K562 (cell line): Measurements from ENCODE around the gene EXOSC1. TPM values are rescaled to one million over a fixed set of nuclear protein-coding genes. Genes with fewer than 3 reads are reported as not detected.

Experiments
- ATAC-seq: fragments of 200-7000 bp; cut with Tn5 transposase; 3 replicates; pipeline ENCODE4 v1.9.1; 2020; ENCODE audit warnings: moderate library complexity
- BruUV-seq: library from RNA; stranded (reverse); fragments of 400-500 nt; replicated peaks from 2 replicates; lab custom pipeline; 2021; lab: Mats Ljungman, UMichigan
- CTCF ChIA-PET: fragments of 300-600 bp; formaldehyde crosslinking; extraction: SDS; loops from one replicate; lab custom pipeline; 2021; ENCODE audit warnings: low intra/inter-chr PET ratio; lab: Yijun Ruan, JAX
- POLR2A ChIA-PET: fragments of 300-600, 350-650 bp; sonication (Branson Sonifier 250); formaldehyde crosslinking; extraction: SDS; loops from one replicate; lab custom pipeline; 2021; ENCODE audit warnings: antibody characterized with exemption, inconsistent platforms; lab: Yijun Ruan, JAX
- DNase-seq, 4 experiments: peaks; one replicate each; pipeline versions ENCODE4 v3.0.0 to v3.0.0-alpha.2; 2011 to 2018; ENCODE audit warnings: low spot score in 3 of 4, mixed read lengths in 3 of 4; ENCODE audit errors: extremely low read depth in 1 of 4
- FAIRE-seq: peaks from 2 replicates; lab custom pipeline; 2011; peaks lifted over from hg19 to GRCh38; lab: Jason Lieb, UNC
- H2AFZ ChIP-seq: 2 replicates; pipeline ENCODE4 v1.6.0; 2011; ENCODE audit warnings: low read depth, low read length, control low read depth, inconsistent platforms
- H3K27ac ChIP-seq: fragments of 200-600 bp; 3 replicates; pipeline ENCODE4 v1.8.0; 2011; ENCODE audit warnings: low read depth, mild to moderate bottlenecking, control low read depth, inconsistent platforms, low read length, moderate library complexity, mixed read lengths; ENCODE audit errors: extremely low read depth
- H3K27me3 ChIP-seq, 2 experiments: fragments of 300-600 bp in 1 of 2; 2 replicates in 1 of 2; 3 replicates in 1 of 2; pipeline versions ENCODE4 v1.6.0 to v1.8.0; 2011; ENCODE audit warnings: inconsistent platforms in 2 of 2, low read length in 2 of 2, mild to moderate bottlenecking in 1 of 2, mixed read lengths in 1 of 2, moderate library complexity in 1 of 2; ENCODE audit not compliant: control insufficient read depth in 2 of 2, insufficient read depth in 2 of 2
- H3K36me3 ChIP-seq: fragments of 300-600 bp; 3 replicates; pipeline ENCODE4 v1.8.0; 2011; ENCODE audit warnings: mild to moderate bottlenecking, low read length, inconsistent platforms; ENCODE audit not compliant: control insufficient read depth, insufficient read depth
- H3K4me1 ChIP-seq, 2 experiments: fragments of 200-600 bp in 1 of 2; replicated peaks in 1 of 2; 2 replicates in 1 of 2; 3 replicates in 1 of 2; pipeline versions ENCODE4 v1.5.1 to v1.8.0; 2011; ENCODE audit warnings: inconsistent platforms in 2 of 2, low read length in 2 of 2, mild to moderate bottlenecking in 1 of 2, mixed read lengths in 1 of 2, moderate library complexity in 1 of 2; ENCODE audit not compliant: control insufficient read depth in 2 of 2, insufficient read depth in 2 of 2
- H3K4me2 ChIP-seq: 2 replicates; pipeline ENCODE4 v1.6.1; 2011; ENCODE audit warnings: low read length, control low read depth, inconsistent platforms, mixed read lengths; ENCODE audit not compliant: insufficient read depth
- H3K4me3 ChIP-seq: fragments of 200-600 bp; sonication (generic), shearing (Covaris generic); 2 replicates; pipeline ENCODE4 v1.5.1; 2016; ENCODE audit warnings: control low read depth, inconsistent platforms
- H3K79me2 ChIP-seq: fragments of 200-600 bp; 3 replicates; pipeline ENCODE4 v1.8.0; 2011; ENCODE audit warnings: low read length, inconsistent platforms; ENCODE audit not compliant: control insufficient read depth, insufficient read depth
- H3K9ac ChIP-seq, 2 experiments: 2 replicates each; pipeline versions ENCODE4 v1.6.0 to v1.6.1; 2011; ENCODE audit warnings: low read depth in 2 of 2, low read length in 2 of 2, control low read depth in 1 of 2, inconsistent platforms in 1 of 2, mild to moderate bottlenecking in 1 of 2, mixed read lengths in 1 of 2; ENCODE audit not compliant: insufficient read depth in 1 of 2
- H3K9me1 ChIP-seq: one replicate; pipeline ENCODE4 v1.6.0; 2011; ENCODE audit warnings: inconsistent platforms, mild to moderate bottlenecking, low read length, moderate library complexity; ENCODE audit not compliant: control insufficient read depth, insufficient read depth
- H3K9me3 ChIP-seq: replicated peaks from 2 replicates; pipeline ENCODE4 v1.5.1; 2011; ENCODE audit warnings: low read depth, low read length, inconsistent platforms; ENCODE audit not compliant: control insufficient read depth, insufficient read depth
- H4K20me1 ChIP-seq: replicated peaks from 2 replicates; pipeline ENCODE4 v1.6.1; 2011; ENCODE audit warnings: low read length, inconsistent platforms, mixed read lengths; ENCODE audit not compliant: control insufficient read depth, insufficient read depth
- POLR2A ChIP-seq: fragments of 450-650 bp; conservative IDR thresholded peaks from 2 replicates; pipeline ENCODE4 v1.6.1; 2016
- TFE3 ChIP-seq: fragments of 450-650 bp; formaldehyde crosslinking; IDR thresholded peaks from 2 replicates; pipeline ENCODE4 v1.4.0; 2020; ENCODE audit warnings: mild to moderate bottlenecking, mixed read lengths
- ZNF408 ChIP-seq: fragments of 250-450 bp; sonication (Bioruptor Pico); IDR thresholded peaks from 2 replicates; pipeline ENCODE4 v1.4.0; 2020; ENCODE audit warnings: low read depth, mild to moderate bottlenecking, moderate library complexity
- WGBS: fragments of 100-300 bp; shearing (Covaris generic); methylation state at CpG from one replicate; pipeline ENCODE4 v1.1.6; 2016; ENCODE audit warnings: low coverage, mixed read lengths; ENCODE audit not compliant: insufficient coverage; ENCODE audit errors: missing lambda C conversion rate; 5-methylcytosine and 5-hydroxymethylcytosine counted together
- in situ Hi-C: fragments of 300-500 bp; cut with MboI; formaldehyde crosslinking; loops from 4 replicates; pipeline ENCODE4 v1.15.0; 2018; ENCODE audit warnings: inconsistent platforms, mixed read lengths
- intact Hi-C: fragments of 100-400 bp; cut with micrococcal nuclease; formaldehyde crosslinking; loops from 2 replicates; pipeline ENCODE4 v1.14.2; 2022
- polyA plus RNA-seq, 8 experiments: library from polyadenylated mRNA; depleted of rRNA in 4 of 8; stranded (reverse) in 5 of 8; unstranded in 3 of 8; fragments of >200 nt; fragmentation: Nextera tagmentation in 2 of 8; fragmentation: Illumina TruSeq in 1 of 8; extraction: Ambion mirVana in 2 of 8; extraction: Trizol in 1 of 8; gene quantifications; 2 replicates each; pipeline versions ENCODE4 v1.2.1 to v1.2.3, GENCODE V29; 2011 to 2014; ENCODE audit warnings: inconsistent platforms in 1 of 8, missing spikeins in 1 of 8
- total RNA-seq, 7 experiments: library from RNA; depleted of rRNA in 6 of 7; stranded (reverse); fragments of >200 nt in 6 of 7; fragmentation: Illumina TruSeq in 2 of 7; extraction: Trizol in 2 of 7; gene quantifications; 2 replicates each; pipeline versions ENCODE4 v1.2.1 to v1.2.3, GENCODE V29; 2011 to 2021; ENCODE audit warnings: low replicate concordance in 1 of 7

EXOSC1 gene
- total and polyA plus RNA-seq, 9 of the 15 experiments (the other 6 are each of a cell fraction or from before 2014, with no cell fraction given): 44.3 to 117 (median 67.0) TPM

GRCh38 chr10:97456686-97457065 lies 10.9 kb upstream of the EXOSC1 start:
- H3K79me2 ChIP-seq: no peaks in the 10 kb centered on the region
- BruUV-seq: no TSS peak
- ATAC-seq (no peak), FAIRE-seq (no peak), DNase-seq (no peak)
- H3K9me3 ChIP-seq: no peaks in the 10 kb centered on the region
- no peak overlapping the region for H2AFZ ChIP-seq
- TF ChIP-seq ZNF408: no peak
- 0 out of 2 replicates have a peak, but pooled peaks have one; percentile 6 for TF ChIP-seq POLR2A
- peaks cover 0 to under 1% of the 10 kb centered on the region in 2 experiments; a peak in 3 of 5 replicates for H3K4me1 ChIP-seq
- peaks cover 90% of the 10 kb centered on the region; the same call in 2 of the 3 replicates for H3K36me3 ChIP-seq
- H3K27me3 ChIP-seq: no peaks in the 10 kb centered on the region
- ChIA-PET CTCF (no interaction called here), POLR2A (interaction anchor here (0.7 to 1.2 kb wide), 3 partner anchors 8 to 38 kb away, joined by 3 to 4 read pairs (median 3); no protein-coding TSS in a partner anchor)
- no peak overlapping the region for H3K9ac ChIP-seq
- no peak overlapping the region for H3K4me3 ChIP-seq
- WGBS: 100% methylated on average over 1 of the region's 3 CpGs
- H3K27ac ChIP-seq: no peak overlapping the region
- no peaks in the 10 kb centered on the region for H3K9me1 ChIP-seq
- intact Hi-C loops: no loop called here
- H3K4me2 ChIP-seq: no peak overlapping the region
- no peaks in the 10 kb centered on the region for H4K20me1 ChIP-seq
- in situ Hi-C loops: no loop called here

- Histone ChIP-seq H3K9ac (no peak overlapping the region), H3K4me2 (no peak overlapping the region), H3K4me1 (peaks cover 0 to 3% of the 10 kb centered on the region in 2 experiments; a peak in 3 of 5 replicates), H4K20me1 (no peaks in the 10 kb centered on the region), H2AFZ (no peak overlapping the region), H3K4me3 (no peak overlapping the region), H3K79me2 (no peaks in the 10 kb centered on the region), H3K27me3 (no peaks in the 10 kb centered on the region), H3K27ac (no peak overlapping the region), H3K36me3 (peaks cover 84% of the 10 kb centered on the region; the same call in 2 of the 3 replicates), H3K9me1 (no peaks in the 10 kb centered on the region), H3K9me3 (no peaks in the 10 kb centered on the region)
- intact Hi-C loops (no loop called here), in situ Hi-C loops (no loop called here)
- CTCF ChIA-PET: no interaction called here
- FAIRE-seq: no peak
- POLR2A ChIA-PET: interaction anchor here (0.7 to 2.1 kb wide), 3 partner anchors 9 to 35 kb away, joined by 3 to 12 read pairs (median 4); no protein-coding TSS in a partner anchor
- 51% methylated on average over 3 of the region's 5 CpGs for WGBS
- no peak for DNase-seq
- no peak for ATAC-seq
- BruUV-seq: no TSS peak
- TF ChIP-seq TFE3 (CRISPR knock-in tag) (no peak), POLR2A (0 out of 2 replicates have a peak, but pooled peaks have one; percentile 23)
These were observed 10.4 kb upstream of the EXOSC1 start for GRCh38 chr10:97456034-97456685.
